ENCODE measurements around the gene C1RL.

Gene C1RL

GRCh38 chr12:7136071-7136470 lies 27.1 kb upstream of the C1RL start:
- no peak for DNase-seq

GRCh38 chr12:7134396-7135166 lies 25.6 kb upstream of the C1RL start:
- DNase-seq, result no peak

- DNase-seq, result no peak
Measured at GRCh38 chr12:7131502-7131866, 22.5 kb upstream of the C1RL start.

GRCh38 chr12:7130701-7131501 lies 21.9 kb upstream of the C1RL start:
- peak; percentile 51 for DNase-seq

GRCh38 chr12:7129872-7130691 lies 21.1 kb upstream of the C1RL start, which contains the start of gene CLSTN3:
TSS of gene CLSTN3 (plus strand) at chr12:7130371. CDS start at chr12:7130649, 278 bp downstream.
- peak; percentile 85 for DNase-seq

GRCh38 chr12:7129287-7129871 lies 20.4 kb upstream of the C1RL start:
- DNase-seq, result no peak

- no peak for DNase-seq
Measured at GRCh38 chr12:7128681-7129286, 19.8 kb upstream of the C1RL start, which contains the start of gene RBP5. TSS of gene RBP5 (minus strand) at chr12:7128889. CDS start at chr12:7128775, 114 bp downstream.

GRCh38 chr12:7127916-7128626 lies 19.1 kb upstream of the C1RL start:
- DNase-seq, result no peak

GRCh38 chr12:7125632-7126227 lies 16.7 kb upstream of the C1RL start:
- no peak for DNase-seq

GRCh38 chr12:7123806-7124522 lies 14.9 kb upstream of the C1RL start:
- no peak for DNase-seq

GRCh38 chr12:7122811-7123769 lies 14.1 kb upstream of the C1RL start:
- DNase-seq, result no peak

GRCh38 chr12:7121324-7121723 lies 12.3 kb upstream of the C1RL start:
- no peak for DNase-seq

- no peak for DNase-seq
Measured at GRCh38 chr12:7120166-7120565, 11.2 kb upstream of the C1RL start.

- no peak for DNase-seq
Measured at GRCh38 chr12:7118881-7119280, 9.9 kb upstream of the C1RL start.

- no peak for DNase-seq
Measured at GRCh38 chr12:7117670-7118069, 8.7 kb upstream of the C1RL start.

- no peak for DNase-seq
Measured at GRCh38 chr12:7116916-7117315, 7.9 kb upstream of the C1RL start.

- no peak for DNase-seq
Measured at GRCh38 chr12:7116196-7116595, 7.2 kb upstream of the C1RL start.

GRCh38 chr12:7114851-7115250 lies 5.8 kb upstream of the C1RL start:
- DNase-seq, result no peak

GRCh38 chr12:7114008-7114407 lies 5.0 kb upstream of the C1RL start:
- DNase-seq, result no peak
